Astrocyte (in vitro differentiated cells and primary cell): ENCODE measurements around the gene STK39.

Experiments
- EZH2 ChIP-seq: IDR thresholded peaks from 2 replicates; pipeline ENCODE4 v1.6.1; 2012; ENCODE audit warnings: mild to moderate bottlenecking, low read length, inconsistent platforms; ENCODE audit not compliant: insufficient read depth
- TF ChIP-seq, protein P1 (sequence below): IDR thresholded peaks from 2 replicates; pipeline ENCODE4 v1.5.1; 2011; ENCODE audit warnings: low read depth, mild to moderate bottlenecking, inconsistent platforms, low read length, moderate library complexity; ENCODE audit not compliant: insufficient read depth

- TF ChIP-seq EZH2 = no peak
- TF ChIP-seq, protein P1, sequence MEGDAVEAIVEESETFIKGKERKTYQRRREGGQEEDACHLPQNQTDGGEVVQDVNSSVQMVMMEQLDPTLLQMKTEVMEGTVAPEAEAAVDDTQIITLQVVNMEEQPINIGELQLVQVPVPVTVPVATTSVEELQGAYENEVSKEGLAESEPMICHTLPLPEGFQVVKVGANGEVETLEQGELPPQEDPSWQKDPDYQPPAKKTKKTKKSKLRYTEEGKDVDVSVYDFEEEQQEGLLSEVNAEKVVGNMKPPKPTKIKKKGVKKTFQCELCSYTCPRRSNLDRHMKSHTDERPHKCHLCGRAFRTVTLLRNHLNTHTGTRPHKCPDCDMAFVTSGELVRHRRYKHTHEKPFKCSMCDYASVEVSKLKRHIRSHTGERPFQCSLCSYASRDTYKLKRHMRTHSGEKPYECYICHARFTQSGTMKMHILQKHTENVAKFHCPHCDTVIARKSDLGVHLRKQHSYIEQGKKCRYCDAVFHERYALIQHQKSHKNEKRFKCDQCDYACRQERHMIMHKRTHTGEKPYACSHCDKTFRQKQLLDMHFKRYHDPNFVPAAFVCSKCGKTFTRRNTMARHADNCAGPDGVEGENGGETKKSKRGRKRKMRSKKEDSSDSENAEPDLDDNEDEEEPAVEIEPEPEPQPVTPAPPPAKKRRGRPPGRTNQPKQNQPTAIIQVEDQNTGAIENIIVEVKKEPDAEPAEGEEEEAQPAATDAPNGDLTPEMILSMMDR = no peak
Measured at GRCh38 chr2:168006498-168006897, 240.9 kb downstream of the STK39 start.
